ENCODE data around the gene MELTF. TPM values are rescaled to one million over a fixed set of nuclear protein-coding genes. Genes with fewer than 3 reads are reported as not detected.

The MELTF gene
- polyA plus RNA-seq, 1 donor from 2014 or later: 0.09 TPM

DNA sequence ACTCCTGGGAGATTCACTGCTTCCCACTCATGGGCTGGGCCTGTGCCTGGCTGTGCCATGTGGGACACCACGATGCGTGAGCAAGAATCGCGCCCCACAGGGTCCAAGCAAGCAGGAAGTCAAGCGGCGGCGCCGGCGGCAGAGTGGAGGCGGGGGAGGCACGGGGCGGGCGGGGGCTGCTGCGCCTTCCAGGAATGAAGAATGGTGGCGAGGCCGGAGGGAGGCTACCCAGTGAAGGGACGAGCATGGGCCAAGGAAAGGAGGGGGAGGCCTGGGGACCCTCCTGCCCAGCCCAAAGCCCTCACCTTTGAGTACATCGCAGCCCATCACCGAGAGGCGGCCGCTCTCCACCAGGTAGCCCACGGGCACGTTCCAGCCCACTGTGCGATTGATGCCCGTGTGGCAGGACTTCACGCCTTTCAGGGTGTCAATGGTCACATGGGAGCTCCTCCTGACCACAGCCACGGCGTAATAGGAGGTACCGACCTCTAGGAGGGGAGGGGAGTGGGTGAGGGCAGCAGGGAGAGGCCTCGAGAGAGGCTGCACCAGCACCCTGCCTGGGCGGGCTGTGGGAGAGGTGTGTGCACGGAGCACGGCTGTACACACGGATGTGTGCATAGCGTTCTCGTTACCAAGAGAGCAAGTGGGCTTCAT, 5.5 kb downstream of the MELTF start:
- no peak overlapping the region for H3K27ac ChIP-seq (ENCODE audit: low read length)
- TF ChIP-seq RAD21 (conservative IDR thresholded peaks at IDR 0.05) (no peak), MXI1 (conservative IDR thresholded peaks at IDR 0.05; ENCODE audit: poor library complexity, severe bottlenecking) (no peak), POLR2AphosphoS5 (IDR thresholded peaks at IDR 0.05) (no peak), EP300 (conservative IDR thresholded peaks at IDR 0.05; ENCODE audit: poor library complexity, severe bottlenecking) (no peak), TAF1 (IDR thresholded peaks at IDR 0.05; ENCODE audit: low read depth) (no peak), SMC3 (conservative IDR thresholded peaks at IDR 0.05; ENCODE audit: poor library complexity) (no peak), EZH2 (IDR thresholded peaks at IDR 0.05; ENCODE audit: borderline replicate concordance, insufficient read depth, low read length, poor library complexity, severe bottlenecking) (no peak)
- TF ChIP-seq, protein P1, sequence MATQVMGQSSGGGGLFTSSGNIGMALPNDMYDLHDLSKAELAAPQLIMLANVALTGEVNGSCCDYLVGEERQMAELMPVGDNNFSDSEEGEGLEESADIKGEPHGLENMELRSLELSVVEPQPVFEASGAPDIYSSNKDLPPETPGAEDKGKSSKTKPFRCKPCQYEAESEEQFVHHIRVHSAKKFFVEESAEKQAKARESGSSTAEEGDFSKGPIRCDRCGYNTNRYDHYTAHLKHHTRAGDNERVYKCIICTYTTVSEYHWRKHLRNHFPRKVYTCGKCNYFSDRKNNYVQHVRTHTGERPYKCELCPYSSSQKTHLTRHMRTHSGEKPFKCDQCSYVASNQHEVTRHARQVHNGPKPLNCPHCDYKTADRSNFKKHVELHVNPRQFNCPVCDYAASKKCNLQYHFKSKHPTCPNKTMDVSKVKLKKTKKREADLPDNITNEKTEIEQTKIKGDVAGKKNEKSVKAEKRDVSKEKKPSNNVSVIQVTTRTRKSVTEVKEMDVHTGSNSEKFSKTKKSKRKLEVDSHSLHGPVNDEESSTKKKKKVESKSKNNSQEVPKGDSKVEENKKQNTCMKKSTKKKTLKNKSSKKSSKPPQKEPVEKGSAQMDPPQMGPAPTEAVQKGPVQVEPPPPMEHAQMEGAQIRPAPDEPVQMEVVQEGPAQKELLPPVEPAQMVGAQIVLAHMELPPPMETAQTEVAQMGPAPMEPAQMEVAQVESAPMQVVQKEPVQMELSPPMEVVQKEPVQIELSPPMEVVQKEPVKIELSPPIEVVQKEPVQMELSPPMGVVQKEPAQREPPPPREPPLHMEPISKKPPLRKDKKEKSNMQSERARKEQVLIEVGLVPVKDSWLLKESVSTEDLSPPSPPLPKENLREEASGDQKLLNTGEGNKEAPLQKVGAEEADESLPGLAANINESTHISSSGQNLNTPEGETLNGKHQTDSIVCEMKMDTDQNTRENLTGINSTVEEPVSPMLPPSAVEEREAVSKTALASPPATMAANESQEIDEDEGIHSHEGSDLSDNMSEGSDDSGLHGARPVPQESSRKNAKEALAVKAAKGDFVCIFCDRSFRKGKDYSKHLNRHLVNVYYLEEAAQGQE (IDR thresholded peaks at IDR 0.05; ENCODE audit: borderline replicate concordance): no peak
- TF ChIP-seq, protein P2, sequence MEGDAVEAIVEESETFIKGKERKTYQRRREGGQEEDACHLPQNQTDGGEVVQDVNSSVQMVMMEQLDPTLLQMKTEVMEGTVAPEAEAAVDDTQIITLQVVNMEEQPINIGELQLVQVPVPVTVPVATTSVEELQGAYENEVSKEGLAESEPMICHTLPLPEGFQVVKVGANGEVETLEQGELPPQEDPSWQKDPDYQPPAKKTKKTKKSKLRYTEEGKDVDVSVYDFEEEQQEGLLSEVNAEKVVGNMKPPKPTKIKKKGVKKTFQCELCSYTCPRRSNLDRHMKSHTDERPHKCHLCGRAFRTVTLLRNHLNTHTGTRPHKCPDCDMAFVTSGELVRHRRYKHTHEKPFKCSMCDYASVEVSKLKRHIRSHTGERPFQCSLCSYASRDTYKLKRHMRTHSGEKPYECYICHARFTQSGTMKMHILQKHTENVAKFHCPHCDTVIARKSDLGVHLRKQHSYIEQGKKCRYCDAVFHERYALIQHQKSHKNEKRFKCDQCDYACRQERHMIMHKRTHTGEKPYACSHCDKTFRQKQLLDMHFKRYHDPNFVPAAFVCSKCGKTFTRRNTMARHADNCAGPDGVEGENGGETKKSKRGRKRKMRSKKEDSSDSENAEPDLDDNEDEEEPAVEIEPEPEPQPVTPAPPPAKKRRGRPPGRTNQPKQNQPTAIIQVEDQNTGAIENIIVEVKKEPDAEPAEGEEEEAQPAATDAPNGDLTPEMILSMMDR (IDR thresholded peaks at IDR 0.05; ENCODE audit: poor library complexity, severe bottlenecking): no peak
- H2AFZ ChIP-seq (ENCODE audit: low read depth, low read length): no peak overlapping the region
- peaks cover 7% of the 10 kb centered on the region for H3K27me3 ChIP-seq (ENCODE audit: insufficient read depth, low read depth, low read length)
- H3F3A ChIP-seq (ENCODE audit: insufficient read depth, low read length, poor library complexity, severe bottlenecking): no peaks in the 10 kb centered on the region
- H4K20me1 ChIP-seq (ENCODE audit: insufficient read depth): no peaks in the 10 kb centered on the region
- no peak overlapping the region for H3K4me2 ChIP-seq (ENCODE audit: low read length)
- no peaks in the 10 kb centered on the region for H3K9me2 ChIP-seq (ENCODE audit: insufficient read depth, low read length)
- H3K36me3 ChIP-seq (ENCODE audit: insufficient read depth, low read length): no peaks in the 10 kb centered on the region
- H3K4me3 ChIP-seq (ENCODE audit: low read length): no peak overlapping the region
- no peaks in the 10 kb centered on the region for H3K9me3 ChIP-seq (ENCODE audit: low read length)
- H3K79me2 ChIP-seq (replicated peaks; ENCODE audit: insufficient read depth, low read length): no peaks in the 10 kb centered on the region
- H3K9ac ChIP-seq (ENCODE audit: low read length): no peak overlapping the region

DNA sequence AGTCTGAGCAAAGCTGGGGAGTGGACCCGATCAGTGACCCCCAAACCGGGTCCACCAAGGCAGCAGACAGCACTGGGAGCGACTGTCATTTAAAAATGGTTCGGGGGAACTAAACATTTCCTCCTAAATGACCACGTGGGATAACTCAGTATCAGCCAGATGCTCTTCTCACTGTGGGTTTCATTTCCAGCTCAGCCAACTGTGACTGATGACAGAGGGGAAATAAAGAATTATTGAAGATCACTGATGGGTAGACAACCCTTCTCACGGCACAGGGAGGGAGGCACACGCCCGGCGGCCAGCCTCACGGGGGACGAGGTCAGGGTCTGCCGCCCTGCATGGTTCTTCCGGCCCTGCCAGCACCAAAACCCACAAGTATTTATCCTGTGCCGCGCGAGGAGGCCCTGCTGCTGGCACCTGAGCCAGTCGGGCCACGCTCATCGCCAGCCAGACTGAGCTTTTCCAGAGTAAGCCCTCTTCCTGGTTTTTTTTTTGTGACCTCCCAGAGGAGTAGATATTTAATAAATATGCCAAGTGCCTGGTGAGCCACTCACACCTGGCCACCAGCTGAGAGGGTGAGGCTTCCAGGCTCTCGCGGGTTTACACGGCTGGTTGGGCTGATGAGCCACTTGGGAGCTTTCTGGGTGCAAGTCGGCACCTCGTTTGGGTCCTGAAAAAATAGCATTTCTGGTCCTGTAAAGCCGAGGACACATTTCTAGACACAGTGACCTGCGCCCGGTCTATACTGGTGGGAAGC, 6.2 kb downstream of the MELTF start:
- Histone ChIP-seq H2AFZ (ENCODE audit: low read depth, low read length) (no peak overlapping the region), H3F3A (ENCODE audit: insufficient read depth, low read length, poor library complexity, severe bottlenecking) (no peaks in the 10 kb centered on the region), H4K20me1 (ENCODE audit: insufficient read depth) (no peaks in the 10 kb centered on the region), H3K9me3 (ENCODE audit: low read length) (no peaks in the 10 kb centered on the region), H3K4me3 (ENCODE audit: low read length) (no peak overlapping the region), H3K36me3 (ENCODE audit: insufficient read depth, low read length) (no peaks in the 10 kb centered on the region), H3K9me2 (ENCODE audit: insufficient read depth, low read length) (no peaks in the 10 kb centered on the region), H3K27ac (ENCODE audit: low read length) (no peak overlapping the region), H3K79me2 (replicated peaks; ENCODE audit: insufficient read depth, low read length) (no peaks in the 10 kb centered on the region), H3K9ac (ENCODE audit: low read length) (no peak overlapping the region), H3K4me2 (ENCODE audit: low read length) (no peak overlapping the region), H3K27me3 (ENCODE audit: insufficient read depth, low read depth, low read length) (peaks cover under 1% of the 10 kb centered on the region)
- TF ChIP-seq SMC3 (conservative IDR thresholded peaks at IDR 0.05; ENCODE audit: poor library complexity) (no peak), RAD21 (conservative IDR thresholded peaks at IDR 0.05) (no peak), MXI1 (conservative IDR thresholded peaks at IDR 0.05; ENCODE audit: poor library complexity, severe bottlenecking) (no peak), EZH2 (IDR thresholded peaks at IDR 0.05; ENCODE audit: borderline replicate concordance, insufficient read depth, low read length, poor library complexity, severe bottlenecking) (no peak), TAF1 (IDR thresholded peaks at IDR 0.05; ENCODE audit: low read depth) (no peak), POLR2AphosphoS5 (IDR thresholded peaks at IDR 0.05) (no peak), EP300 (conservative IDR thresholded peaks at IDR 0.05; ENCODE audit: poor library complexity, severe bottlenecking) (no peak)
- TF ChIP-seq, protein P1 (IDR thresholded peaks at IDR 0.05; ENCODE audit: borderline replicate concordance): no peak
- TF ChIP-seq, protein P2 (IDR thresholded peaks at IDR 0.05; ENCODE audit: poor library complexity, severe bottlenecking): no peak
